Ovary (tissue), 3 donors: ENCODE data around the gene SPP1.

Source experiments
- CTCF ChIP-seq, 3 donors: fragments of 450-650 bp in 2 of 3; fragments of 200-600 bp in 1 of 3; IDR thresholded peaks; one replicate each; pipeline versions ENCODE4 v1.5.1 to v1.8.0; 2016 to 2022; ENCODE audit warnings: antibody characterized with exemption in 3 of 3, mild to moderate bottlenecking in 1 of 3
- EP300 ChIP-seq: sonication (generic); formaldehyde crosslinking; IDR thresholded peaks from one replicate; pipeline ENCODE4 v1.6.1; 2017; ENCODE audit warnings: antibody characterized with exemption
- POLR2A ChIP-seq: fragments of 450-650 bp; IDR thresholded peaks from one replicate; pipeline ENCODE4 v1.6.1; 2017; ENCODE audit warnings: antibody characterized with exemption, mild to moderate bottlenecking, moderate library complexity
- donor health status: DM: no; HTN: no; CAD: no.

GRCh38 chr4:87966095-87966496, 9.4 kb upstream of the SPP1 start:
- TF ChIP-seq CTCF (IDR thresholded peaks at IDR 0.05) (no peak), POLR2A (no peak), EP300 (no peak)
